ENCODE measurements around the gene CFAP298.

The CFAP298 gene

DNA sequence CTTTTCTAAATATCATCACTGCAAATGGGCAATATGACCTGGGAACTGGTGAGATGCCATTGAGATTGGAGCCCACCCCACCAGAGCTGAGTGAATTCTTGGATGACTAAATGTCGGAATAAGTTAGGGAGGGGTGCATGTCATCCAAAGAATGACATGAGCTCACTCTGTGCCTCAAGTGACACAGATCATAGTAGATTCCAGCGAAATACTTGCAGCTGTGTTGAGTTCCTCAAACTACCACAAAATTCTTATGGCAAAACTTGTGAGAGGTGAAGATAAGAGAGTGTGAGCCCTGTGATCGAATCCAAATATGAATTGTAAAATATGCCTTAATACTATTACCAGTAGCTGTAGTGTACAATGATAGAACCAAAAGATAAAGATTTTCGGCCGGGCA, 24.5 kb downstream of the CFAP298 start:
- TF ChIP-seq, protein P1, sequence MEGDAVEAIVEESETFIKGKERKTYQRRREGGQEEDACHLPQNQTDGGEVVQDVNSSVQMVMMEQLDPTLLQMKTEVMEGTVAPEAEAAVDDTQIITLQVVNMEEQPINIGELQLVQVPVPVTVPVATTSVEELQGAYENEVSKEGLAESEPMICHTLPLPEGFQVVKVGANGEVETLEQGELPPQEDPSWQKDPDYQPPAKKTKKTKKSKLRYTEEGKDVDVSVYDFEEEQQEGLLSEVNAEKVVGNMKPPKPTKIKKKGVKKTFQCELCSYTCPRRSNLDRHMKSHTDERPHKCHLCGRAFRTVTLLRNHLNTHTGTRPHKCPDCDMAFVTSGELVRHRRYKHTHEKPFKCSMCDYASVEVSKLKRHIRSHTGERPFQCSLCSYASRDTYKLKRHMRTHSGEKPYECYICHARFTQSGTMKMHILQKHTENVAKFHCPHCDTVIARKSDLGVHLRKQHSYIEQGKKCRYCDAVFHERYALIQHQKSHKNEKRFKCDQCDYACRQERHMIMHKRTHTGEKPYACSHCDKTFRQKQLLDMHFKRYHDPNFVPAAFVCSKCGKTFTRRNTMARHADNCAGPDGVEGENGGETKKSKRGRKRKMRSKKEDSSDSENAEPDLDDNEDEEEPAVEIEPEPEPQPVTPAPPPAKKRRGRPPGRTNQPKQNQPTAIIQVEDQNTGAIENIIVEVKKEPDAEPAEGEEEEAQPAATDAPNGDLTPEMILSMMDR (conservative IDR thresholded peaks at IDR 0.05; ENCODE audit: low read depth): no peak
- H3K27ac ChIP-seq: no peak overlapping the region
- no peak for DNase-seq (ENCODE audit: low spot score)
- ChIA-PET CTCF (interaction anchor here (0.5 to 2.5 kb wide), 3 partner anchors 13 to 204 kb away, joined by 3 to 7 read pairs (median 3); no protein-coding TSS in a partner anchor), POLR2A (ENCODE audit: low non-redundant PET) (no interaction called here)

DNA sequence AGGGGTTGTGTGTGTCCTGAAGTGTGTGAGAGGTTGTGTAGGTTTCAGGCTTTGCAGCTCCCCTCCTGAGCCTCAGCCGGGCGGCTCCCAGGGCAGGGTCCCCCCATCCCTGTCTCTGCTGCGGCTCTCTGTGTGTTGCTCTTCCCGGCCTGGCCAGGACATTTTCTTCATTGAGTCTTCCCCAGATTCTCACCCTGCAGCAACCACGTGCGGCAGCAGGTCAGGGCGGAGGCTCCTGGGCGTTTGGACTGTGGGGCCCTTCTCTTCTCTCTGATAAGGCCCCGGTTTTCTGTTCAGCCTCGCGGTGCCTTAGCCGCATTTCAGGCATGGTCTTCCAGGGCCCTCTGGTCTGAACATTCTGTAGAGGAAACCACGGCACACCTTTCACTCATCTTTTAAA, 25.1 kb downstream of the CFAP298 start:
- H3K27ac ChIP-seq: no peak overlapping the region
- POLR2A ChIA-PET (ENCODE audit: low non-redundant PET): no interaction called here
- CTCF ChIA-PET: interaction anchor here (2.5 kb wide), 1 partner anchor 14 kb away, joined by 7 read pairs; no protein-coding TSS in a partner anchor
- no peak for DNase-seq (ENCODE audit: low spot score)
- TF ChIP-seq, protein P1 (conservative IDR thresholded peaks at IDR 0.05; ENCODE audit: low read depth): no peak

DNA sequence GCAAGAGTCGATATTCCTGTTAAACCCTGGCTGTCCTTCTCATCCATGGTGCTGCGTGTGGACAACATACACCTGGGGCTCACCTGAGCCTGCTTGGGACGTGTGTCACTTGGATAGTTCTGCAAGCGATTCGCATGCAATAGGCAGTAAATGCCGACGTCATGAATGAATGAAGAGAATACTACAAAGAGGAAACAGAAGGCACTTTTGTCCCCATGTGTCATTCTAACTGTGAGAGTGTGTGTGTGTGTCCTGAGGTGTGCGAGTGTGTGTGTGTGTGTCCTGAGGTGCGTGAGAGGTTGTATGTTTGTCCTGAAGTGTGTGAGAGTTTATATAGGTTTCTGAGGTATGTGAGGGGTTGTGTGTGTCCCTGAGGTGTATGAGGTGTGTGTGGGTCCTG, 26.2 kb downstream of the CFAP298 start:
- H3K27ac ChIP-seq: no peak overlapping the region
- CTCF ChIA-PET: interaction anchor here (1.5 kb wide), 1 partner anchor 15 kb away, joined by 3 read pairs; no protein-coding TSS in a partner anchor
- POLR2A ChIA-PET (ENCODE audit: low non-redundant PET): no interaction called here
- TF ChIP-seq, protein P1 (conservative IDR thresholded peaks at IDR 0.05; ENCODE audit: low read depth): no peak
- DNase-seq (ENCODE audit: low spot score): no peak

DNA sequence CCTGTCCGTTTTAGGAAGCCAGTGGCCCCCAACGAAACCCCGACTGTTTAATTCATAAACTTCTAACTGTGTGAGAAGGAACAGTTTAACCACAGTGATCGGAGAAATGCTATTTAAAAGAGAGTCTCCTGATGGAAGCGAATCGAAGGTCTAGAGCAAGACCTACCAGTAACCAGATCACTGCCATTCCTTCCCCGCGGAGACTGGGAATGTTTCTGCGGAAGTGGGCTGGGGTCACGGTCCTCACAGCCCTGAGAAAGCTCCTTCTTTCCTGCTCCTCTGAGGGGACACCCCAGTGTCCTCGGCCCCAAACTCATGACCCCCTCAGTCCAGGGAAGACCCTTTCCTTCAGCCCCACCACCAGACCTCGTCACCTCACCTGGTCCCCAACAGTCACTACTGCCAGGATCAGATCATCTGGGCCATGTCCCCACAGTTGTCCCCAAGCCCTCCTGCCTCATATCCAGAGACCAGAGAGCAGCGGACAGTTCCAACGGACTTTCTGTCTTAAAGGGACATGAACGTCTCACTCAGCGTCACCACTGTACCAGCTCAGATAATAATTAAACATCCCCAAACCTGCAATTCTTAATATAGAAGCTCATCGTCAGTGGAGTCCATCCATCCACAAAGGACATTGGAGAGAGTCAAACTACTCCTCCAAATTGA, 27.0 kb downstream of the CFAP298 start, which contains the start of gene TCP10L:
TSS of gene TCP10L (minus strand) at position 482 of the 669 bp plus-strand sequence. CDS start 1,219 bp downstream, outside the sequence.
- DNase-seq (ENCODE audit: low spot score): no peak
- TF ChIP-seq, protein P1 (conservative IDR thresholded peaks at IDR 0.05; ENCODE audit: low read depth): no peak
- H3K27ac ChIP-seq: no peak within 1 kb of the TSS
- ChIA-PET CTCF (interaction anchor here (0.8 to 1.5 kb wide), 2 partner anchors 10 to 16 kb away, joined by 3 read pairs; no protein-coding TSS in a partner anchor), POLR2A (ENCODE audit: low non-redundant PET) (no interaction called here)

DNA sequence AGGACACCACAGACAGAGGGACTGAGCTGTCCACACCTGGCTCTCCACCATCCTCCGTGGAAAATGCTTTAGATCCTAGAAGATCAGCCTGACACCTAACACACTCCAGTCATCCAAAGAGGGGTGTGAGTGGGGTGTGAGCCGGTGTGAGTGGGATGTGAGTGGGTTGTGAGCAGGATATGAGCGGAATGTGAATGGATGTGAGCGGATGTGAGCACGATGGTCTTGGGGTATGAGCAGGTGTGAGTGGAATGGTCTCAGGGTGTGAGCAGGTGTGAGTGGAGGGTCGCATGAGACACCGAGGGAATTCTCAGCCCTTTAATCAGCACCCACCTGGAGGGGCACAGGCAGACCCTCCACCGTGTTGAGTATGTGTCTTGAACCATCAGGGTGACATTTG, 27.7 kb downstream of the CFAP298 start:
- no peak overlapping the region for H3K27ac ChIP-seq
- CTCF ChIA-PET: interaction anchor here (1.5 kb wide), 1 partner anchor 17 kb away, joined by 3 read pairs; no protein-coding TSS in a partner anchor
- DNase-seq (ENCODE audit: low spot score): no peak
- POLR2A ChIA-PET (ENCODE audit: low non-redundant PET): no interaction called here
- TF ChIP-seq, protein P1 (conservative IDR thresholded peaks at IDR 0.05; ENCODE audit: low read depth): no peak

DNA sequence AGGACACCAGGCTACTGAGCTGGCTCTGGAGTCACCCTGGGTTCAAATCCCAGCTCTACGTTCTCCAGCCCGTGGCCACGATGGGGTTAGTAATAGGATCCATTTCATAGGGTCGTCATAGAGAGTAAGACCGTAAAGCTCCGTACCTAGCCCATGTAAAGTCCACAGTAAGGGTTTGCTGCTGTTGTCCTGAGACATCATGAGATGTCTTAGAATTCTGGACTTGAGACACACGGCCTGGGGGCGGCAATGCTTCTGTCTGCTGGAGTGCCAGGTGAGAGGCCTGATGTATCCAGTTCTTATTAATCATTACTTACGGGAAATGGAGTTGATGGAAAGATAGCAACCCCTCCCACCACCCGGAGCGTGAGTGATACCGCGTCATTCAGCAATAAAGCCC, 30.4 kb downstream of the CFAP298 start:
- no peak overlapping the region for H3K27ac ChIP-seq
- POLR2A ChIA-PET (ENCODE audit: low non-redundant PET): no interaction called here
- CTCF ChIA-PET: no interaction called here
- TF ChIP-seq, protein P1 (conservative IDR thresholded peaks at IDR 0.05; ENCODE audit: low read depth): no peak
- no peak for DNase-seq (ENCODE audit: low spot score)

Data from RWPE1 (cell line).